ENCODE data around the gene RSBN1L. TPM values are rescaled to one million over a fixed set of nuclear protein-coding genes. Genes with fewer than 3 reads are reported as not detected.

Gene RSBN1L
- total and polyA plus RNA-seq, 2 of the 8 experiments (the other 6 are each of a cell fraction or from before 2014, with no cell fraction given), result 4.1 to 22.1 TPM

DNA sequence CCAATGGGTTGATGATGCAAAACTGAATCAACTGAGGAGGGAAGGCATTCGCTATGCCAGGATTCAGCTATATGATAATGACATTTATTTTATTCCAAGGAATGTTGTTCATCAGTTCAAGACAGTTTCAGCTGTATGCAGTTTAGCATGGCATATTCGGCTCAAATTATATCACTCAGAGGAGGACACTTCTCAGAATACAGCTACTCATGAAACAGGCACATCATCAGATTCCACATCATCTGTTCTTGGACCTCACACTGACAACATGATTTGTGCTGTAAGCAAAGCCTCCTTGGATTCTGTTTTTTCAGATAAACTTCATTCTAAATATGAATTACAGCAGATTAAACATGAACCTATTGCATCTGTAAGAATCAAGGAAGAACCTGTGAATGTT, 82.3 kb downstream of the RSBN1L start (continued):
- TF ChIP-seq, protein P1, sequence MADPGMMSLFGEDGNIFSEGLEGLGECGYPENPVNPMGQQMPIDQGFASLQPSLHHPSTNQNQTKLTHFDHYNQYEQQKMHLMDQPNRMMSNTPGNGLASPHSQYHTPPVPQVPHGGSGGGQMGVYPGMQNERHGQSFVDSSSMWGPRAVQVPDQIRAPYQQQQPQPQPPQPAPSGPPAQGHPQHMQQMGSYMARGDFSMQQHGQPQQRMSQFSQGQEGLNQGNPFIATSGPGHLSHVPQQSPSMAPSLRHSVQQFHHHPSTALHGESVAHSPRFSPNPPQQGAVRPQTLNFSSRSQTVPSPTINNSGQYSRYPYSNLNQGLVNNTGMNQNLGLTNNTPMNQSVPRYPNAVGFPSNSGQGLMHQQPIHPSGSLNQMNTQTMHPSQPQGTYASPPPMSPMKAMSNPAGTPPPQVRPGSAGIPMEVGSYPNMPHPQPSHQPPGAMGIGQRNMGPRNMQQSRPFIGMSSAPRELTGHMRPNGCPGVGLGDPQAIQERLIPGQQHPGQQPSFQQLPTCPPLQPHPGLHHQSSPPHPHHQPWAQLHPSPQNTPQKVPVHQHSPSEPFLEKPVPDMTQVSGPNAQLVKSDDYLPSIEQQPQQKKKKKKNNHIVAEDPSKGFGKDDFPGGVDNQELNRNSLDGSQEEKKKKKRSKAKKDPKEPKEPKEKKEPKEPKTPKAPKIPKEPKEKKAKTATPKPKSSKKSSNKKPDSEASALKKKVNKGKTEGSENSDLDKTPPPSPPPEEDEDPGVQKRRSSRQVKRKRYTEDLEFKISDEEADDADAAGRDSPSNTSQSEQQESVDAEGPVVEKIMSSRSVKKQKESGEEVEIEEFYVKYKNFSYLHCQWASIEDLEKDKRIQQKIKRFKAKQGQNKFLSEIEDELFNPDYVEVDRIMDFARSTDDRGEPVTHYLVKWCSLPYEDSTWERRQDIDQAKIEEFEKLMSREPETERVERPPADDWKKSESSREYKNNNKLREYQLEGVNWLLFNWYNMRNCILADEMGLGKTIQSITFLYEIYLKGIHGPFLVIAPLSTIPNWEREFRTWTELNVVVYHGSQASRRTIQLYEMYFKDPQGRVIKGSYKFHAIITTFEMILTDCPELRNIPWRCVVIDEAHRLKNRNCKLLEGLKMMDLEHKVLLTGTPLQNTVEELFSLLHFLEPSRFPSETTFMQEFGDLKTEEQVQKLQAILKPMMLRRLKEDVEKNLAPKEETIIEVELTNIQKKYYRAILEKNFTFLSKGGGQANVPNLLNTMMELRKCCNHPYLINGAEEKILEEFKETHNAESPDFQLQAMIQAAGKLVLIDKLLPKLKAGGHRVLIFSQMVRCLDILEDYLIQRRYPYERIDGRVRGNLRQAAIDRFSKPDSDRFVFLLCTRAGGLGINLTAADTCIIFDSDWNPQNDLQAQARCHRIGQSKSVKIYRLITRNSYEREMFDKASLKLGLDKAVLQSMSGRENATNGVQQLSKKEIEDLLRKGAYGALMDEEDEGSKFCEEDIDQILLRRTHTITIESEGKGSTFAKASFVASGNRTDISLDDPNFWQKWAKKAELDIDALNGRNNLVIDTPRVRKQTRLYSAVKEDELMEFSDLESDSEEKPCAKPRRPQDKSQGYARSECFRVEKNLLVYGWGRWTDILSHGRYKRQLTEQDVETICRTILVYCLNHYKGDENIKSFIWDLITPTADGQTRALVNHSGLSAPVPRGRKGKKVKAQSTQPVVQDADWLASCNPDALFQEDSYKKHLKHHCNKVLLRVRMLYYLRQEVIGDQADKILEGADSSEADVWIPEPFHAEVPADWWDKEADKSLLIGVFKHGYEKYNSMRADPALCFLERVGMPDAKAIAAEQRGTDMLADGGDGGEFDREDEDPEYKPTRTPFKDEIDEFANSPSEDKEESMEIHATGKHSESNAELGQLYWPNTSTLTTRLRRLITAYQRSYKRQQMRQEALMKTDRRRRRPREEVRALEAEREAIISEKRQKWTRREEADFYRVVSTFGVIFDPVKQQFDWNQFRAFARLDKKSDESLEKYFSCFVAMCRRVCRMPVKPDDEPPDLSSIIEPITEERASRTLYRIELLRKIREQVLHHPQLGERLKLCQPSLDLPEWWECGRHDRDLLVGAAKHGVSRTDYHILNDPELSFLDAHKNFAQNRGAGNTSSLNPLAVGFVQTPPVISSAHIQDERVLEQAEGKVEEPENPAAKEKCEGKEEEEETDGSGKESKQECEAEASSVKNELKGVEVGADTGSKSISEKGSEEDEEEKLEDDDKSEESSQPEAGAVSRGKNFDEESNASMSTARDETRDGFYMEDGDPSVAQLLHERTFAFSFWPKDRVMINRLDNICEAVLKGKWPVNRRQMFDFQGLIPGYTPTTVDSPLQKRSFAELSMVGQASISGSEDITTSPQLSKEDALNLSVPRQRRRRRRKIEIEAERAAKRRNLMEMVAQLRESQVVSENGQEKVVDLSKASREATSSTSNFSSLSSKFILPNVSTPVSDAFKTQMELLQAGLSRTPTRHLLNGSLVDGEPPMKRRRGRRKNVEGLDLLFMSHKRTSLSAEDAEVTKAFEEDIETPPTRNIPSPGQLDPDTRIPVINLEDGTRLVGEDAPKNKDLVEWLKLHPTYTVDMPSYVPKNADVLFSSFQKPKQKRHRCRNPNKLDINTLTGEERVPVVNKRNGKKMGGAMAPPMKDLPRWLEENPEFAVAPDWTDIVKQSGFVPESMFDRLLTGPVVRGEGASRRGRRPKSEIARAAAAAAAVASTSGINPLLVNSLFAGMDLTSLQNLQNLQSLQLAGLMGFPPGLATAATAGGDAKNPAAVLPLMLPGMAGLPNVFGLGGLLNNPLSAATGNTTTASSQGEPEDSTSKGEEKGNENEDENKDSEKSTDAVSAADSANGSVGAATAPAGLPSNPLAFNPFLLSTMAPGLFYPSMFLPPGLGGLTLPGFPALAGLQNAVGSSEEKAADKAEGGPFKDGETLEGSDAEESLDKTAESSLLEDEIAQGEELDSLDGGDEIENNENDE (IDR thresholded peaks at IDR 0.05; ENCODE audit: insufficient replicate concordance, low read length), result no peak
- TF ChIP-seq RFX5 (IDR thresholded peaks at IDR 0.05; ENCODE audit: borderline replicate concordance, low read depth, low read length), result no peak
- TF ChIP-seq CBX5 (IDR thresholded peaks at IDR 0.05; ENCODE audit: low read depth, low read length), result no peak
- TF ChIP-seq SUZ12 (IDR thresholded peaks at IDR 0.05; ENCODE audit: low read length), result no peak

All from H1 (cell line).